NCI-H2107 treated with DMSO at 0.1 percent for 48 hours (cell line): Measurements from ENCODE around the gene PSEN1.

ENCODE experiments used
- DNase-seq: peaks from one replicate; lab custom pipeline; 2025; ENCODE audit not compliant: unreplicated experiment; lab: John Stamatoyannopoulos, UW

The PSEN1 gene

GRCh38 chr14:73216030-73216429, 79.7 kb downstream of the PSEN1 start:
- DNase-seq, result no peak

DNA sequence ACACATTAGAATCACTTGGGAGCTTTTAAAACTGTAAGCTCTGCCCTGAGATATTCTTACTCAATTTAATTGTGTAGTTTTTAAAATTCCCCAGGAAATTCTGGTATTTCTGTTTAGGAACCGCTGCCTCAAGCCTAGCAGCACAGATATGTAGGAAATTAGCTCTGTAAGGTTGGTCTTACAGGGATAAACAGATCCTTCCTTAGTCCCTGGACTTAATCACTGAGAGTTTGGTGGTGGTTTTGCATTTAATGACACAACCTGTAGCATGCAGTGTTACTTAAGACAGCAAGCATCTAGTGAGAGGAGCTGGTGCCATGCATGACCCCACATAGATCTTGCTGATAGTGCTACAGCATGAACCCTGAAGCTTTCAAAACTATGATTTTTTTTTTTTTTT, 81.1 kb downstream of the PSEN1 start:
- no peak for DNase-seq

- no peak for DNase-seq
These were observed 83.8 kb downstream of the PSEN1 start for GRCh38 chr14:73220061-73220460.

GRCh38 chr14:73220634-73221033, 84.3 kb downstream of the PSEN1 start:
- DNase-seq, result no peak

GRCh38 chr14:73221945-73222344, 85.6 kb downstream of the PSEN1 start:
- DNase-seq, result no peak

- no peak for DNase-seq
These were observed 86.7 kb downstream of the PSEN1 start for GRCh38 chr14:73223049-73223448.

DNA sequence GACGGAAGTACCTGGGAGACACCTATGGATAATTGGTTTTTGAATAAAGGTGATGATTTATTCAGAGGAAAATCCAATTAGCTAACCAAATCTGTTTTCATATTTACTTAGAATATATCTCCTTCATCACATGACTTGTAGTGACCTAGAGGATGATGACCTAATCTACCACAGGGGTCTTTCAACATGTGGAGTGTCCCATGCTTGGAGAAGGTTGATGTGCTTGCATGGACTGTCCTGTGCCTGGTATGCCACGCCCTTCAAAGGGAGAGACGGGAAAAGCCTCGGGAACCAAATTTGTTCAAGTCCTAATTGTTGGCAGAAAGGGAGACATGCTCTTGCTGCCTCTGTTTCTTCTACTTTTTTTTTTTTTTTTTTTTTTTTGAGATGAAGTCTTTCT, 89.2 kb downstream of the PSEN1 start:
- no peak for DNase-seq

GRCh38 chr14:73227812-73228781, 91.8 kb downstream of the PSEN1 start:
- DNase-seq, result no peak

- DNase-seq, result no peak
These were observed 93.7 kb downstream of the PSEN1 start for GRCh38 chr14:73230051-73230450.

- no peak for DNase-seq
These were observed 95.9 kb downstream of the PSEN1 start for GRCh38 chr14:73231981-73232851.

DNA sequence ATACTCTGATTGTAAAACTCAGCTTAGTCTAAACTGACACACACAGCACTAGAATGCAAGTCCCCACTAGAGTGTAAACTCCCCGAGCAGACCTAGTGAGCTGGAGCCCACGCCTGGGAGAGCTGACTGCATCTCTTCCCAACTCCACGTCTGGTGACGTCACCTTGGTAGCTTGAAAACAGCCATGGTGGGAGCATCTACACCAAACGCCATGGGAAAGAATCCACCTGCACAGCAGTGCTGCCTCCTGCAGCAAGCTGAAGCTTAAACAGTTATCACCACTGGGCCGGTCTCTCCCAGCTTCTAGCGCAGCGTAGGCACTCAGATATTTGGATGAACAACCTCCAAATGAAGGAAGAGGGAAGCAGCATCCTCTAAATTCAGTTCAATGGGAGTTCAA, 96.7 kb downstream of the PSEN1 start:
- DNase-seq, result no peak

GRCh38 chr14:73233564-73233963, 97.3 kb downstream of the PSEN1 start:
- DNase-seq, result no peak

DNA sequence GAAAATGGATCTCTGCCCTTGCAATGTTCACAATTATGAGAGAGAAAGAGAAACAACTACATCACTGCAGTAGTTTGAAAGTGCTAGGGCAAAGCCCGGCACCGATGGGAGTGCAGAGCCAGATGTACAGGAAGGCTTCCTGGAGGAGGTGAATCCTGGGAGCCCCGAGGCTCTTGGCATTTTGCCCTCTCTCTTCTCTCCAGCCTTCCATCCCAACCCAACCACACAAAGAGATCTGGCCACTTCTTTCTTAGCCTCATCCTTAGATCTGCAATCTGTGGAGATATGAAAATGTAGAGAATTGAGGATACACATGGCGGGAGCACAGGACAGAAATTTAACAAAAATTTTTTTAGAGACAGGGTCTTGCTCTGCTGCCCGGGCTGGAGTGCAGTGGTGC, 97.7 kb downstream of the PSEN1 start:
- DNase-seq, result no peak

GRCh38 chr14:73234586-73235394, 98.5 kb downstream of the PSEN1 start:
- DNase-seq, result no peak

DNA sequence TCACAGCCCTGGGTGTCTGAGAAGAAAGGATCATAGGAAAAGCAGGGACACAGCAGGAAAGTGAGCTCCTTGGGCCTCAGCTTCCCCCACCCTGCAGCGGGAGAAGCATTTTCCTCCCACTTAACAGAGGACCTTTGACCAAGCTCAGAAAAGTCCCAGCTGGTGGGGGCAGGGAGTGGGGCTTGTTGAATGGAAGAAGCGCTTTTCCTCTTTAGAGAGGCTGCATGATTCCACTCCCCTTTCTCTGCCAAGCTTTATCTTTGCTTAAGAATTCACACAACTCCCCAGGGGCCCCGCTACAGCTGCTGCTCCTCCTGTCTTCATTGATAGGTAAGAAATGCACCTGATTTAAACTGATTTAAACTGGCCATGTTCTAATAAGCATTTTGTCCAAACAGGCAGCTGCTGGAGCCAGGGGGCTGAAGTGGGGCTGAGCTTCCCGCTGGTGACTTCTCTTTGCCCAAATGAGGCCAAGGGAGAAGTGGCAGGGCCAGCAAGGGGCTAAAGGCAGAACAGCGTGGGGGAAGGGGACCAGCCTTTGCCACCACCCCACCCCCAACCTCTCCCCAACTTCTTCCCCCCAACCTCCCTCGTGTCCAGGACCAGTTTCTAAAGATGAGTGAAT, 99.3 kb downstream of the PSEN1 start:
- DNase-seq, result peak; percentile 27

- no peak for DNase-seq
These were observed 99.8 kb downstream of the PSEN1 start for GRCh38 chr14:73236157-73236556.

DNA sequence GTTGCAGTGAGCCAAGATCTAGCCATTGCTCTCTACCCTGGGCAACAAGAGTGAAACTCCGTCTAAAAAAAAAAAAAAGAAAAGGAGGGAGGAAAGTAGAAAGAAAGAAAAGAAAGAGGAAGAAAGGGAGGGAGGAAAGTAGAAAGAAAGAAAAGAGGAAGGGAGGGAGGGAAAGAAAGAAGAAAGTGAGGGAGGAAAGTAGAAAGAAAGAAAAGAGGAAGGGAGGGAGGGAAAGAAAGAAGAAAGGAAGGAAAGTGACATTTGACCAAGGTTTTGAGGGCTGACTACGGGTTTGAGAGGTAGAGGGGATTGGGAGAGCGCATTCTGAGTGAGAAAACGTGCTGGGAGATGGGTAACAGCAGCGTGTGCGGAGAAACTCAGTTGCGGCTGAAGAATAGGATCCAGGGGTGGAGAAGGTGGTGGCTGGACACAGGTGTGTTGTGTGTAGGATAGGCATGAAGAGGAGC, 100.5 kb downstream of the PSEN1 start:
- no peak for DNase-seq

- DNase-seq, result no peak
These were observed 101.0 kb downstream of the PSEN1 start, which contains the start of gene PAPLN for GRCh38 chr14:73237219-73237785. Gene PAPLN (plus strand): TSS chr14:73237506. CDS start chr14:73239779, 2,273 bp downstream.

- no peak for DNase-seq
These were observed 101.6 kb downstream of the PSEN1 start for GRCh38 chr14:73237786-73238423.
